Hepatocyte (in vitro differentiated cells): Measurements from ENCODE around the gene CHSY1.

Source experiments
- EZH2 ChIP-seq: fragments of 200-600 bp; sonication (generic); IDR thresholded peaks from 2 replicates; pipeline ENCODE4 v1.6.1; 2016; ENCODE audit warnings: antibody characterized with exemption, mild to moderate bottlenecking, borderline replicate concordance
- TF ChIP-seq, protein P1 (sequence below): fragments of 200-600 bp; sonication (generic); IDR thresholded peaks from 2 replicates; pipeline ENCODE4 v1.5.1; 2016; ENCODE audit warnings: antibody characterized with exemption, mild to moderate bottlenecking; ENCODE audit not compliant: poor library complexity

GRCh38 chr15:101252836-101253235, 988 bp upstream of the CHSY1 start:
- TF ChIP-seq, protein P1, sequence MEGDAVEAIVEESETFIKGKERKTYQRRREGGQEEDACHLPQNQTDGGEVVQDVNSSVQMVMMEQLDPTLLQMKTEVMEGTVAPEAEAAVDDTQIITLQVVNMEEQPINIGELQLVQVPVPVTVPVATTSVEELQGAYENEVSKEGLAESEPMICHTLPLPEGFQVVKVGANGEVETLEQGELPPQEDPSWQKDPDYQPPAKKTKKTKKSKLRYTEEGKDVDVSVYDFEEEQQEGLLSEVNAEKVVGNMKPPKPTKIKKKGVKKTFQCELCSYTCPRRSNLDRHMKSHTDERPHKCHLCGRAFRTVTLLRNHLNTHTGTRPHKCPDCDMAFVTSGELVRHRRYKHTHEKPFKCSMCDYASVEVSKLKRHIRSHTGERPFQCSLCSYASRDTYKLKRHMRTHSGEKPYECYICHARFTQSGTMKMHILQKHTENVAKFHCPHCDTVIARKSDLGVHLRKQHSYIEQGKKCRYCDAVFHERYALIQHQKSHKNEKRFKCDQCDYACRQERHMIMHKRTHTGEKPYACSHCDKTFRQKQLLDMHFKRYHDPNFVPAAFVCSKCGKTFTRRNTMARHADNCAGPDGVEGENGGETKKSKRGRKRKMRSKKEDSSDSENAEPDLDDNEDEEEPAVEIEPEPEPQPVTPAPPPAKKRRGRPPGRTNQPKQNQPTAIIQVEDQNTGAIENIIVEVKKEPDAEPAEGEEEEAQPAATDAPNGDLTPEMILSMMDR = no peak
- TF ChIP-seq EZH2 = no peak
